K562 (cell line): Measurements from ENCODE around the gene ART4. TPM values are rescaled to one million over a fixed set of nuclear protein-coding genes. Genes with fewer than 3 reads are reported as not detected.

Experiments used
- ATAC-seq: fragments of 200-7000 bp; cut with Tn5 transposase; 3 replicates; pipeline ENCODE4 v1.9.1; 2020; ENCODE audit warnings: moderate library complexity
- BruUV-seq: library from RNA; stranded (reverse); fragments of 400-500 nt; replicated peaks from 2 replicates; lab custom pipeline; 2021; lab: Mats Ljungman, UMichigan
- CTCF ChIA-PET: fragments of 300-600 bp; formaldehyde crosslinking; extraction: SDS; loops from one replicate; lab custom pipeline; 2021; ENCODE audit warnings: low intra/inter-chr PET ratio; lab: Yijun Ruan, JAX
- POLR2A ChIA-PET: fragments of 300-600, 350-650 bp; sonication (Branson Sonifier 250); formaldehyde crosslinking; extraction: SDS; loops from one replicate; lab custom pipeline; 2021; ENCODE audit warnings: antibody characterized with exemption, inconsistent platforms; lab: Yijun Ruan, JAX
- DNase-seq, 4 experiments: peaks; one replicate each; pipeline versions ENCODE4 v3.0.0 to v3.0.0-alpha.2; 2011 to 2018; ENCODE audit warnings: low spot score in 3 of 4, mixed read lengths in 3 of 4; ENCODE audit errors: extremely low read depth in 1 of 4
- FAIRE-seq: peaks from 2 replicates; lab custom pipeline; 2011; peaks lifted over from hg19 to GRCh38; lab: Jason Lieb, UNC
- H2AFZ ChIP-seq: 2 replicates; pipeline ENCODE4 v1.6.0; 2011; ENCODE audit warnings: low read depth, low read length, control low read depth, inconsistent platforms
- H3K27ac ChIP-seq: fragments of 200-600 bp; 3 replicates; pipeline ENCODE4 v1.8.0; 2011; ENCODE audit warnings: low read depth, mild to moderate bottlenecking, control low read depth, inconsistent platforms, low read length, moderate library complexity, mixed read lengths; ENCODE audit errors: extremely low read depth
- H3K27me3 ChIP-seq, 2 experiments: fragments of 300-600 bp in 1 of 2; 2 replicates in 1 of 2; 3 replicates in 1 of 2; pipeline versions ENCODE4 v1.6.0 to v1.8.0; 2011; ENCODE audit warnings: inconsistent platforms in 2 of 2, low read length in 2 of 2, mild to moderate bottlenecking in 1 of 2, mixed read lengths in 1 of 2, moderate library complexity in 1 of 2; ENCODE audit not compliant: control insufficient read depth in 2 of 2, insufficient read depth in 2 of 2
- H3K36me3 ChIP-seq: fragments of 300-600 bp; 3 replicates; pipeline ENCODE4 v1.8.0; 2011; ENCODE audit warnings: mild to moderate bottlenecking, low read length, inconsistent platforms; ENCODE audit not compliant: control insufficient read depth, insufficient read depth
- H3K4me1 ChIP-seq, 2 experiments: fragments of 200-600 bp in 1 of 2; replicated peaks in 1 of 2; 2 replicates in 1 of 2; 3 replicates in 1 of 2; pipeline versions ENCODE4 v1.5.1 to v1.8.0; 2011; ENCODE audit warnings: inconsistent platforms in 2 of 2, low read length in 2 of 2, mild to moderate bottlenecking in 1 of 2, mixed read lengths in 1 of 2, moderate library complexity in 1 of 2; ENCODE audit not compliant: control insufficient read depth in 2 of 2, insufficient read depth in 2 of 2
- H3K4me2 ChIP-seq: 2 replicates; pipeline ENCODE4 v1.6.1; 2011; ENCODE audit warnings: low read length, control low read depth, inconsistent platforms, mixed read lengths; ENCODE audit not compliant: insufficient read depth
- H3K4me3 ChIP-seq: fragments of 200-600 bp; sonication (generic), shearing (Covaris generic); 2 replicates; pipeline ENCODE4 v1.5.1; 2016; ENCODE audit warnings: control low read depth, inconsistent platforms
- H3K79me2 ChIP-seq: fragments of 200-600 bp; 3 replicates; pipeline ENCODE4 v1.8.0; 2011; ENCODE audit warnings: low read length, inconsistent platforms; ENCODE audit not compliant: control insufficient read depth, insufficient read depth
- H3K9ac ChIP-seq, 2 experiments: 2 replicates each; pipeline versions ENCODE4 v1.6.0 to v1.6.1; 2011; ENCODE audit warnings: low read depth in 2 of 2, low read length in 2 of 2, control low read depth in 1 of 2, inconsistent platforms in 1 of 2, mild to moderate bottlenecking in 1 of 2, mixed read lengths in 1 of 2; ENCODE audit not compliant: insufficient read depth in 1 of 2
- H3K9me1 ChIP-seq: one replicate; pipeline ENCODE4 v1.6.0; 2011; ENCODE audit warnings: inconsistent platforms, mild to moderate bottlenecking, low read length, moderate library complexity; ENCODE audit not compliant: control insufficient read depth, insufficient read depth
- H3K9me3 ChIP-seq: replicated peaks from 2 replicates; pipeline ENCODE4 v1.5.1; 2011; ENCODE audit warnings: low read depth, low read length, inconsistent platforms; ENCODE audit not compliant: control insufficient read depth, insufficient read depth
- H4K20me1 ChIP-seq: replicated peaks from 2 replicates; pipeline ENCODE4 v1.6.1; 2011; ENCODE audit warnings: low read length, inconsistent platforms, mixed read lengths; ENCODE audit not compliant: control insufficient read depth, insufficient read depth
- BCL6 ChIP-seq: fragments of 250-450 bp; sonication (Bioruptor Pico); IDR thresholded peaks from 2 replicates; pipeline ENCODE4 v1.4.0; 2020
- ETV5 ChIP-seq: sonication (generic); formaldehyde crosslinking; IDR thresholded peaks from 2 replicates; pipeline ENCODE4 v1.4.0; 2020; ENCODE audit warnings: low read depth, mild to moderate bottlenecking, missing genetic modification reagents
- ETV6 ChIP-seq, 3 experiments: fragments of 150-350 bp in 1 of 3; sonication (generic) in 1 of 3; formaldehyde crosslinking in 1 of 3; IDR thresholded peaks; 2 replicates each; pipeline versions ENCODE4 v1.6.1 to v1.8.0; 2014 to 2022; ENCODE audit warnings: borderline replicate concordance in 2 of 3, low read depth in 2 of 3, antibody characterized with exemption in 1 of 3, low read length in 1 of 3, mild to moderate bottlenecking in 1 of 3, missing genetic modification reagents in 1 of 3
- NFE2 ChIP-seq: IDR thresholded peaks from 2 replicates; pipeline ENCODE4 v1.6.1; 2014; ENCODE audit warnings: antibody characterized with exemption, low read depth
- RBM22 ChIP-seq: fragments of 200-400 bp; formaldehyde crosslinking; IDR thresholded peaks from 2 replicates; pipeline ENCODE4 v1.6.1; 2018; ENCODE audit warnings: low read length, low read depth; ENCODE audit not compliant: poor library complexity, severe bottlenecking
- SMARCA4 ChIP-seq: fragments of 450-650 bp; IDR thresholded peaks from 2 replicates; pipeline ENCODE4 v1.6.1; 2016
- SMARCC2 ChIP-seq: fragments of 450-650 bp; IDR thresholded peaks from 2 replicates; pipeline ENCODE4 v1.6.1; 2017; ENCODE audit warnings: antibody characterized with exemption, moderate library complexity, mild to moderate bottlenecking, low read depth
- ZNF121 ChIP-seq: sonication (generic); formaldehyde crosslinking; conservative IDR thresholded peaks from 2 replicates; pipeline ENCODE4 v1.8.0; 2022; ENCODE audit warnings: missing genetic modification reagents
- WGBS: fragments of 100-300 bp; shearing (Covaris generic); methylation state at CpG from one replicate; pipeline ENCODE4 v1.1.6; 2016; ENCODE audit warnings: low coverage, mixed read lengths; ENCODE audit not compliant: insufficient coverage; ENCODE audit errors: missing lambda C conversion rate; 5-methylcytosine and 5-hydroxymethylcytosine counted together
- in situ Hi-C: fragments of 300-500 bp; cut with MboI; formaldehyde crosslinking; loops from 4 replicates; pipeline ENCODE4 v1.15.0; 2018; ENCODE audit warnings: inconsistent platforms, mixed read lengths
- intact Hi-C: fragments of 100-400 bp; cut with micrococcal nuclease; formaldehyde crosslinking; loops from 2 replicates; pipeline ENCODE4 v1.14.2; 2022
- polyA plus RNA-seq, 8 experiments: library from polyadenylated mRNA; depleted of rRNA in 4 of 8; stranded (reverse) in 5 of 8; unstranded in 3 of 8; fragments of >200 nt; fragmentation: Nextera tagmentation in 2 of 8; fragmentation: Illumina TruSeq in 1 of 8; extraction: Ambion mirVana in 2 of 8; extraction: Trizol in 1 of 8; gene quantifications; 2 replicates each; pipeline versions ENCODE4 v1.2.1 to v1.2.3, GENCODE V29; 2011 to 2014; ENCODE audit warnings: inconsistent platforms in 1 of 8, missing spikeins in 1 of 8
- total RNA-seq, 7 experiments: library from RNA; depleted of rRNA in 6 of 7; stranded (reverse); fragments of >200 nt in 6 of 7; fragmentation: Illumina TruSeq in 2 of 7; extraction: Trizol in 2 of 7; gene quantifications; 2 replicates each; pipeline versions ENCODE4 v1.2.1 to v1.2.3, GENCODE V29; 2011 to 2021; ENCODE audit warnings: low replicate concordance in 1 of 7
- TF ChIP-seq, protein P1 (sequence below): fragments of 450-650 bp; IDR thresholded peaks from 2 replicates; pipeline ENCODE4 v1.6.1; 2016; ENCODE audit warnings: mild to moderate bottlenecking, moderate library complexity
- TF ChIP-seq, protein P2 (sequence below): fragments of 250-450 bp; sonication (Bioruptor Pico); IDR thresholded peaks from 2 replicates; pipeline ENCODE4 v1.8.0; 2022; ENCODE audit warnings: inconsistent platforms, mild to moderate bottlenecking, moderate library complexity, borderline replicate concordance

The ART4 gene
- total and polyA plus RNA-seq, 9 of the 15 experiments (the other 6 are each of a cell fraction or from before 2014, with no cell fraction given) = 0.07 TPM; not detected in 8

DNA sequence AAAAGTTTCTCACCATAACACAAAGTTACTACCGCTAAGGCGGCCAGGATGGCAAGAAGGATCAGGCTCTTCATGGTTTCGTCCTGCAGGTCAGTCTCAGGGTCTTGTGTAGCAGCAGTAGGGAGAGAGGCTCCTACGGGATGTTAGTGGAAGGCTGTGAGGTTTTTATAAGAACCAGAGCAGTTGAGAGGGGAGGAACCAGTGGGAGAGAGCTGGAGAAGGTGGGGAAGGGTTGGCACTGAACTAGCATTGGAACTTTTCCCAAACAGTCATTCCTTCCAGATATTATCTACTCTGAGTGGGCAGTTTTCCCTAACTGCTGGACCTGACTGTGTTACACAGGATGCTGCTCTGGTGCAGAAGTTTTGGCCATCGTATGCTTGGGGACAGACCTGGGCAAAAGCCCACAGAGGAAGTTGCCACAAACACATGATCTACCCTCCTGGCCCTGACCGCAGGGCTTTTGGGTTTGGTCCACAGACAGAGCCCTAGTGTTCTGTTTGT lies 42.4 kb upstream of the ART4 start, which contains the start of gene MGP:
Gene MGP, minus strand, starts transcription at position 137 of the 504 bp plus-strand sequence. Its CDS starts 63 bp downstream, at position 74.
- Histone ChIP-seq H2AFZ (no peak within 1 kb of the TSS), H3K9me3 (no peaks in the 10 kb centered on the region), H3K9ac (no peak within 1 kb of the TSS; a peak in 1 of 4 replicates), H3K9me1 (no peaks in the 10 kb centered on the region), H3K36me3 (no peaks in the 10 kb centered on the region), H3K27ac (no peak within 1 kb of the TSS), H3K79me2 (no peaks in the 10 kb centered on the region), H3K4me2 (no peak within 1 kb of the TSS), H3K4me3 (no peak within 1 kb of the TSS), H3K27me3 (no peaks in the 10 kb centered on the region; a peak in 1 of 5 replicates), H4K20me1 (no peaks in the 10 kb centered on the region), H3K4me1 (no peaks in the 10 kb centered on the region)
- WGBS = 2% methylated on average over 6 of the region's 6 CpGs
- CTCF ChIA-PET = no interaction called here
- in situ Hi-C loops (no loop called here), intact Hi-C loops (no loop called here)
- FAIRE-seq (no peak), DNase-seq (no peak), ATAC-seq (no peak)
- POLR2A ChIA-PET = no interaction called here
- no TSS peak for BruUV-seq
- TF ChIP-seq RBM22 = no peak
- no peak for TF ChIP-seq SMARCC2
- TF ChIP-seq ETV6 (IDR thresholded peaks at IDR 0.05; ENCODE audit: borderline replicate concordance in 1 of 2, low read depth in 2 of 2, low read length in 1 of 2) = no peak
- TF ChIP-seq ETV6 (CRISPR knock-in tag; IDR thresholded peaks at IDR 0.05; ENCODE audit: borderline replicate concordance) = no peak
- no peak for TF ChIP-seq BCL6 (CRISPR knock-in tag)
- no peak for TF ChIP-seq NFE2
- TF ChIP-seq, protein P1, sequence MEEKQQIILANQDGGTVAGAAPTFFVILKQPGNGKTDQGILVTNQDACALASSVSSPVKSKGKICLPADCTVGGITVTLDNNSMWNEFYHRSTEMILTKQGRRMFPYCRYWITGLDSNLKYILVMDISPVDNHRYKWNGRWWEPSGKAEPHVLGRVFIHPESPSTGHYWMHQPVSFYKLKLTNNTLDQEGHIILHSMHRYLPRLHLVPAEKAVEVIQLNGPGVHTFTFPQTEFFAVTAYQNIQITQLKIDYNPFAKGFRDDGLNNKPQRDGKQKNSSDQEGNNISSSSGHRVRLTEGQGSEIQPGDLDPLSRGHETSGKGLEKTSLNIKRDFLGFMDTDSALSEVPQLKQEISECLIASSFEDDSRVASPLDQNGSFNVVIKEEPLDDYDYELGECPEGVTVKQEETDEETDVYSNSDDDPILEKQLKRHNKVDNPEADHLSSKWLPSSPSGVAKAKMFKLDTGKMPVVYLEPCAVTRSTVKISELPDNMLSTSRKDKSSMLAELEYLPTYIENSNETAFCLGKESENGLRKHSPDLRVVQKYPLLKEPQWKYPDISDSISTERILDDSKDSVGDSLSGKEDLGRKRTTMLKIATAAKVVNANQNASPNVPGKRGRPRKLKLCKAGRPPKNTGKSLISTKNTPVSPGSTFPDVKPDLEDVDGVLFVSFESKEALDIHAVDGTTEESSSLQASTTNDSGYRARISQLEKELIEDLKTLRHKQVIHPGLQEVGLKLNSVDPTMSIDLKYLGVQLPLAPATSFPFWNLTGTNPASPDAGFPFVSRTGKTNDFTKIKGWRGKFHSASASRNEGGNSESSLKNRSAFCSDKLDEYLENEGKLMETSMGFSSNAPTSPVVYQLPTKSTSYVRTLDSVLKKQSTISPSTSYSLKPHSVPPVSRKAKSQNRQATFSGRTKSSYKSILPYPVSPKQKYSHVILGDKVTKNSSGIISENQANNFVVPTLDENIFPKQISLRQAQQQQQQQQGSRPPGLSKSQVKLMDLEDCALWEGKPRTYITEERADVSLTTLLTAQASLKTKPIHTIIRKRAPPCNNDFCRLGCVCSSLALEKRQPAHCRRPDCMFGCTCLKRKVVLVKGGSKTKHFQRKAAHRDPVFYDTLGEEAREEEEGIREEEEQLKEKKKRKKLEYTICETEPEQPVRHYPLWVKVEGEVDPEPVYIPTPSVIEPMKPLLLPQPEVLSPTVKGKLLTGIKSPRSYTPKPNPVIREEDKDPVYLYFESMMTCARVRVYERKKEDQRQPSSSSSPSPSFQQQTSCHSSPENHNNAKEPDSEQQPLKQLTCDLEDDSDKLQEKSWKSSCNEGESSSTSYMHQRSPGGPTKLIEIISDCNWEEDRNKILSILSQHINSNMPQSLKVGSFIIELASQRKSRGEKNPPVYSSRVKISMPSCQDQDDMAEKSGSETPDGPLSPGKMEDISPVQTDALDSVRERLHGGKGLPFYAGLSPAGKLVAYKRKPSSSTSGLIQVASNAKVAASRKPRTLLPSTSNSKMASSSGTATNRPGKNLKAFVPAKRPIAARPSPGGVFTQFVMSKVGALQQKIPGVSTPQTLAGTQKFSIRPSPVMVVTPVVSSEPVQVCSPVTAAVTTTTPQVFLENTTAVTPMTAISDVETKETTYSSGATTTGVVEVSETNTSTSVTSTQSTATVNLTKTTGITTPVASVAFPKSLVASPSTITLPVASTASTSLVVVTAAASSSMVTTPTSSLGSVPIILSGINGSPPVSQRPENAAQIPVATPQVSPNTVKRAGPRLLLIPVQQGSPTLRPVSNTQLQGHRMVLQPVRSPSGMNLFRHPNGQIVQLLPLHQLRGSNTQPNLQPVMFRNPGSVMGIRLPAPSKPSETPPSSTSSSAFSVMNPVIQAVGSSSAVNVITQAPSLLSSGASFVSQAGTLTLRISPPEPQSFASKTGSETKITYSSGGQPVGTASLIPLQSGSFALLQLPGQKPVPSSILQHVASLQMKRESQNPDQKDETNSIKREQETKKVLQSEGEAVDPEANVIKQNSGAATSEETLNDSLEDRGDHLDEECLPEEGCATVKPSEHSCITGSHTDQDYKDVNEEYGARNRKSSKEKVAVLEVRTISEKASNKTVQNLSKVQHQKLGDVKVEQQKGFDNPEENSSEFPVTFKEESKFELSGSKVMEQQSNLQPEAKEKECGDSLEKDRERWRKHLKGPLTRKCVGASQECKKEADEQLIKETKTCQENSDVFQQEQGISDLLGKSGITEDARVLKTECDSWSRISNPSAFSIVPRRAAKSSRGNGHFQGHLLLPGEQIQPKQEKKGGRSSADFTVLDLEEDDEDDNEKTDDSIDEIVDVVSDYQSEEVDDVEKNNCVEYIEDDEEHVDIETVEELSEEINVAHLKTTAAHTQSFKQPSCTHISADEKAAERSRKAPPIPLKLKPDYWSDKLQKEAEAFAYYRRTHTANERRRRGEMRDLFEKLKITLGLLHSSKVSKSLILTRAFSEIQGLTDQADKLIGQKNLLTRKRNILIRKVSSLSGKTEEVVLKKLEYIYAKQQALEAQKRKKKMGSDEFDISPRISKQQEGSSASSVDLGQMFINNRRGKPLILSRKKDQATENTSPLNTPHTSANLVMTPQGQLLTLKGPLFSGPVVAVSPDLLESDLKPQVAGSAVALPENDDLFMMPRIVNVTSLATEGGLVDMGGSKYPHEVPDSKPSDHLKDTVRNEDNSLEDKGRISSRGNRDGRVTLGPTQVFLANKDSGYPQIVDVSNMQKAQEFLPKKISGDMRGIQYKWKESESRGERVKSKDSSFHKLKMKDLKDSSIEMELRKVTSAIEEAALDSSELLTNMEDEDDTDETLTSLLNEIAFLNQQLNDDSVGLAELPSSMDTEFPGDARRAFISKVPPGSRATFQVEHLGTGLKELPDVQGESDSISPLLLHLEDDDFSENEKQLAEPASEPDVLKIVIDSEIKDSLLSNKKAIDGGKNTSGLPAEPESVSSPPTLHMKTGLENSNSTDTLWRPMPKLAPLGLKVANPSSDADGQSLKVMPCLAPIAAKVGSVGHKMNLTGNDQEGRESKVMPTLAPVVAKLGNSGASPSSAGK = no peak
- TF ChIP-seq, protein P2, sequence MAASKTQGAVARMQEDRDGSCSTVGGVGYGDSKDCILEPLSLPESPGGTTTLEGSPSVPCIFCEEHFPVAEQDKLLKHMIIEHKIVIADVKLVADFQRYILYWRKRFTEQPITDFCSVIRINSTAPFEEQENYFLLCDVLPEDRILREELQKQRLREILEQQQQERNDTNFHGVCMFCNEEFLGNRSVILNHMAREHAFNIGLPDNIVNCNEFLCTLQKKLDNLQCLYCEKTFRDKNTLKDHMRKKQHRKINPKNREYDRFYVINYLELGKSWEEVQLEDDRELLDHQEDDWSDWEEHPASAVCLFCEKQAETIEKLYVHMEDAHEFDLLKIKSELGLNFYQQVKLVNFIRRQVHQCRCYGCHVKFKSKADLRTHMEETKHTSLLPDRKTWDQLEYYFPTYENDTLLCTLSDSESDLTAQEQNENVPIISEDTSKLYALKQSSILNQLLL (CRISPR knock-in tag) = no peak
- no peak for TF ChIP-seq SMARCA4
- TF ChIP-seq ETV5 (CRISPR knock-in tag) = no peak
- no peak for TF ChIP-seq ZNF121
